ENCODE measurements around the gene EVA1A.

Gene EVA1A

DNA sequence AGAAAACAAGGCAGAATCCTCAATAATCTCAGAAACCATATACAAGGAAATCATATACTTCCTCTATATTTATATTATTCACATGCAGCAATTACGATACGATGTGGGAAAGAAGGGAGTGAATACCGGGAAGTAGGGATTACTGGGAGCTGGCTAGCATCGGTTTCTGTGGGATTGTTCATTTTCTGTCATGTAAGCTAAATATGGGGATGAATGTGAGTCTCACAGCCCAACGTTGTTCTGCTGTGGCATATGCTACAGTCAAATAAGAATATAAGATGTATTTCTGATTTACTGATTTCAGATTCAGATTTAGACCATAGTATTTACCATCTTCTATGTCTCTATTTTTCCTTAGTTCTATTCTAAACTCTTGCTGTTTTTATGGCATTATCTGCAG is 113.6 kb downstream of the EVA1A start:
- DNase-seq (ENCODE audit: insufficient read length, low spot score) = no peak
- TF ChIP-seq POLR2A (IDR thresholded peaks at IDR 0.05; ENCODE audit: low read depth, low read length) = no peak
- FAIRE-seq = no peak
